SU-DHL-6 (cell line): ENCODE measurements around the gene HTT.

Source experiments
- CTCF ChIP-seq: fragments of 200-600 bp; sonication (generic); IDR thresholded peaks from one replicate; pipeline ENCODE4 v1.5.1; 2017; ENCODE audit warnings: antibody characterized with exemption, mild to moderate bottlenecking, low read length, moderate library complexity; ENCODE audit not compliant: insufficient read depth, poor library complexity, severe bottlenecking
- EZH2phosphoT487 ChIP-seq: fragments of 200-600 bp; sonication (generic), shearing (Covaris generic); conservative IDR thresholded peaks from 2 replicates; pipeline ENCODE4 v1.6.1; 2018; ENCODE audit warnings: mild to moderate bottlenecking, antibody characterized with exemption, low read length, moderate library complexity, mixed read lengths

- TF ChIP-seq CTCF (no peak), EZH2phosphoT487 (no peak)
Observed at GRCh38 chr4:3252831-3253641, 178.6 kb downstream of the HTT start.
